Ishikawa (cell line): ENCODE measurements around the gene MS4A12.

ENCODE experiments used
- CEBPB ChIP-seq: IDR thresholded peaks from 2 replicates; pipeline ENCODE4 v1.6.1; 2012
- CREB1 ChIP-seq: IDR thresholded peaks from 2 replicates; pipeline ENCODE4 v1.6.1; 2012; ENCODE audit warnings: low read depth
- EGR1 ChIP-seq: IDR thresholded peaks from 2 replicates; pipeline ENCODE4 v1.6.1; 2012
- EP300 ChIP-seq: IDR thresholded peaks from 2 replicates; pipeline ENCODE4 v1.6.1; 2012; ENCODE audit warnings: borderline replicate concordance
- FOXM1 ChIP-seq: IDR thresholded peaks from 2 replicates; pipeline ENCODE4 v1.6.1; 2012; ENCODE audit warnings: low read depth, borderline replicate concordance
- MAX ChIP-seq: IDR thresholded peaks from 2 replicates; pipeline ENCODE4 v1.6.1; 2012
- NFIC ChIP-seq: IDR thresholded peaks from 2 replicates; pipeline ENCODE4 v1.6.1; 2012
- RAD21 ChIP-seq: IDR thresholded peaks from 2 replicates; pipeline ENCODE4 v1.6.1; 2012; ENCODE audit warnings: low read depth
- REST ChIP-seq: IDR thresholded peaks from 2 replicates; pipeline ENCODE4 v1.6.1; 2012; ENCODE audit warnings: low read depth, mild to moderate bottlenecking
- TAF1 ChIP-seq: IDR thresholded peaks from 2 replicates; pipeline ENCODE4 v1.6.1; 2012; ENCODE audit warnings: low read depth, mild to moderate bottlenecking
- TCF12 ChIP-seq: IDR thresholded peaks from 2 replicates; pipeline ENCODE4 v1.6.1; 2012; ENCODE audit warnings: low read depth
- TEAD4 ChIP-seq: IDR thresholded peaks from 2 replicates; pipeline ENCODE4 v1.6.1; 2012
- USF1 ChIP-seq: IDR thresholded peaks from 2 replicates; pipeline ENCODE4 v1.6.1; 2012
- YY1 ChIP-seq: IDR thresholded peaks from 2 replicates; pipeline ENCODE4 v1.6.1; 2012; ENCODE audit warnings: low read depth
- ZBTB7A ChIP-seq: IDR thresholded peaks from 2 replicates; pipeline ENCODE4 v1.6.1; 2012; ENCODE audit warnings: low read depth

Gene MS4A12

DNA sequence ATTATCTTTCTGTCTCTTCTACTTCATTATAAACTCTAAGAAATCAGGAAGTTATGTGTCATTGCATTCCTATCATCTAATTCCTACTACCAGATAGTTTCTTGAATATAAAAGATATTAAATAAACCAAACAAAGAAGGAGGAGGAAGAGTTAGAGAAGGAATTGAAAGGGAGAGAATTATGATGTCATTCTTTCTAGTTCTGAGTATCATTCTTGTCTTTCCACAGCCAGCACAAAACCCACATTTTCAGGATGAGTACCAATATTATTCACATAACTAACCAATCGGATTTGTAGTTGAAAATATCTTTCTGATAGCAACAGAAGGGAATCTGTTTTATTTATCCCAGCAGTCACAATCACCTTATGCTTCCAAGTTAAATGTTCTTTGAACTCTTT lies 35.9 kb downstream of the MS4A12 start:
- TF ChIP-seq RAD21 (no peak), USF1 (no peak), CREB1 (no peak), TCF12 (no peak), YY1 (no peak), MAX (no peak), NFIC (no peak), EGR1 (no peak)

- TF ChIP-seq TAF1 (no peak), TEAD4 (no peak)
These were observed 36.4 kb downstream of the MS4A12 start for GRCh38 chr11:60528934-60529333.

DNA sequence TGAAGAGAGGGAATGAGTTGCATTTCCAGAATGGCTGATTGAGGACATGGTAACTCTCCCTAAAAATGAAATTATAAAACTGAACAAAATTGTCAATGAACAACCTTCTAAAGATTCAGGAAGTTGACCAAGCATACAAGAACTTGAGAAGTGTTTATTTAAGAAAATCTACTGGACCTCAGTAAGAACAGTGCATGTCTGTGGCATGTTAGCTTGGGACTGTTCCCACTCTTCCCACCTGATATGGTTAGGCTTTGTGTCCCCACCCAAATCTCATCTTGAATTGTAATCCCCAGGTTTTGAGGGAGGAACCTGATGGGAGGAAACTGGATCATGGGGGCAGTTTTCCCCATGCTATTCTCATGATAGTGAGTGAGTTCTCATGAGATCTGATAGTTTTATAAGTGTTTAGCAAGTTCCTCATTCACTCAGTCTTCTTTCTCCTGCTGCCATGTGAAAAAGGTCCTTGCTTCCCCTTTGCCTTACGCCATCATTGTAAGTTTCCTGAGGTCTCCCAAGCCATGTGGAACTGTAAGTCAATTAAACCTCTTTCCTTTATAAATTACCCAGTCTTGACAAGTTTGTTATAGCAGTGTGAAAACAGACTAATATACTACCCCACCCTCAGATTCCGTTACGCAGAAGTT lies 38.0 kb downstream of the MS4A12 start:
- TF ChIP-seq REST: no peak
- no peak for TF ChIP-seq EGR1
- TF ChIP-seq USF1: no peak
- TF ChIP-seq TEAD4: no peak
- TF ChIP-seq RAD21: no peak
- TF ChIP-seq ZBTB7A: no peak
- TF ChIP-seq TAF1: no peak
- no peak for TF ChIP-seq CREB1
- no peak for TF ChIP-seq EP300
- TF ChIP-seq FOXM1: no peak

- TF ChIP-seq RAD21 (no peak), ZBTB7A (no peak), EGR1 (no peak), USF1 (no peak), TAF1 (no peak), TEAD4 (no peak), CEBPB (no peak)
These were observed 51.5 kb downstream of the MS4A12 start for GRCh38 chr11:60544077-60544476.
